HT-29 (cell line): Measurements from ENCODE around the gene GPRIN3. TPM values are rescaled to one million over a fixed set of nuclear protein-coding genes. Genes with fewer than 3 reads are reported as not detected.
"Not testable (repeated sequence)": the region's sequence is repeated elsewhere in the genome, so short reads cannot be mapped to it uniquely, and the experiment has no call there.

Source experiments
- DNase-seq: peaks from one replicate; pipeline ENCODE4 v3.0.0-alpha.2; 2015; ENCODE audit warnings: low spot score
- total RNA-seq: library from RNA; depleted of rRNA; stranded (reverse); fragments of >200 nt; shearing (Covaris generic); gene quantifications from 2 replicates; pipeline ENCODE4 v1.2.3, GENCODE V29; 2014; rRNA removed

The GPRIN3 gene
- total RNA-seq, 1 experiment from 2014 or later: 3.3 TPM

- DNase-seq: no peak
Measured at GRCh38 chr4:89216866-89217265, 90.7 kb downstream of the GPRIN3 start.

- no peak for DNase-seq
Measured at GRCh38 chr4:89216422-89216821, 91.2 kb downstream of the GPRIN3 start.

DNA sequence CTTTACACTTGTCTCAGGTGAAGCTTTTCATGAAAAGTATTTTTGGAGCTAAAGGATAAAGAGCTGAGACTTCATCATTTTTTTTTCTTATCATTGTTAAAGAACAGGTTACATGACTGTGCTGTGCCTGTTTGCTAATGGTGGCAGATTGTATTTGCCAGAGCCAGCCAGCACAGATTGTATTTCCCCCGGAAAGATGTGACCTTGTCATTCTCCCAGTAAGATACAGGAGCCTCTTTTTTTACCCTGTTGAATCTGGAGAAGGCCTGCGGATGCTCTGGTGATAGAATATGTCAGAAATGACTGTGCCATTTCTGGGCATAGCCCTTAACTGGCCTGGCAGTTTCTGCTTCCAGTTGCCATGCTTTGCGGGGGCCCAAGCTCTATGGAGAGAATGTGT, 91.9 kb downstream of the GPRIN3 start:
- DNase-seq: no peak

GRCh38 chr4:89214308-89214707, 93.3 kb downstream of the GPRIN3 start:
- DNase-seq: no peak

DNA sequence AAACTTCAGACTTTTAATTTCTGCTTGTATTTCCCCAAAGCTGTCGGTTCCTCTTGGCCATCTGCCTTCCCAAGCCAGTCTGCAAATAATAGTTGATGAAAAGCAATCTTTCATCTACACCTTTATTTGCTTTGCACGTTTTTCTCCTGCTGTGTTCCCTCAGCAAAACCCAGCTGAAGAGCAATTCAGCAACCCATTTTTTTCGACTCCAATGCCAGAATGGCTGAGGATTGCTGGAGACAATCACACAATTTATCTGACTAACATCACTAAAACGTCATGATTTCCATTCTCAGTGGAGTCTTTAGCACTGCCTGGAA, 94.3 kb downstream of the GPRIN3 start:
- no peak for DNase-seq

DNA sequence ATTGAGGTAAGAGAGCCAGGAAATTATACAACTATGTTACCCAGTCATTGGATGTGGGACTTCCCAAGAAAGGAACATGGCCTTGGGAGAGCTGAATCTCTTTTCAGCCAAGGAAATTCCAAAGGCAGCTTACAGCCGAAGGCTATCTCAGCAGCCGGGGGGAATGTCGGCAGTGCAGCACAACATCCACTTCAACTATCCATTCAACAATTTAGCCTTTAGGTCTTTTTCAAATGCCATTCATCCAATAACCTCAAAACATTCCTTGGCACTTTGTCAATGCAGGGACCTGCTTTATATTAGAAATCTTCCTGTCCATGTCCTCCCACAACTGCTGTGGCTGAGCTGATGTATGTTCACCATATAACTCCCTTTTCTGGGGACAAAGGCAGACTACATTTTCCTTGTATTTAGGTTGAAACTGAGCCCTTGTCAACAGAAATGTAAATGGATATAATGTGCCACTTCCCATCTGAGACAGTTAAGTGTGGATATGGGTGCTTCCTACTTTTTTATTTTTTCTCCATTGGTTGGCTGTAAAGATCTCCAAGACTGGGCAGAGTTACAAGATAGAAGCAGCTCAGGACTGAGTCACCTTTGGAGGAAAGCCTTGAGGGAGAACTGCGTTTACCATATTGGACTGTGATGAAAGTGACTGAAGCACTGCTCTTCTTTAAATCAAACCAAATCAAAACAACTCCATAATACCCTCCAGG, 94.8 kb downstream of the GPRIN3 start:
- DNase-seq: no peak

- DNase-seq: no peak
Measured at GRCh38 chr4:89204624-89205023, 103.0 kb downstream of the GPRIN3 start.

- DNase-seq: no peak
Measured at GRCh38 chr4:89203902-89204301, 103.7 kb downstream of the GPRIN3 start.

DNA sequence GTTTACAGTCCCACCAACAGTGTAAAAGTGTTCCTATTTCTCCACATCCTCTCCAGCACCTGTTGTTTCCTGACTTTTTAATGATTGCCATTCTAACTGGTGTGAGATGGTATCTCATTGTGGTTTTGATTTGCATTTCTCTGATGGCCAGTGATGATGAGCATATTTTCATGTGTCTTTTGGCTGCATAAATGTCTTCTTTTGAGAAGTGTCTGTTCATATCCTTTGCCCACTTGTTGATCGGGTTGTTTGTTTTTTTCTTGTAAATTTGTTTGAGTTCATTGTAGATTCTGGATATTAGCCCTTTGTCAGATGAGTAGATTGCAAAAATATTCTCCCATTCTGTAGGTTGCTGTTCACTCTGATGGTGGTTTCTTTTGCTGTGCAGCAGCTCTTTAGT, 108.2 kb downstream of the GPRIN3 start:
- not testable (repeated sequence) for DNase-seq

DNA sequence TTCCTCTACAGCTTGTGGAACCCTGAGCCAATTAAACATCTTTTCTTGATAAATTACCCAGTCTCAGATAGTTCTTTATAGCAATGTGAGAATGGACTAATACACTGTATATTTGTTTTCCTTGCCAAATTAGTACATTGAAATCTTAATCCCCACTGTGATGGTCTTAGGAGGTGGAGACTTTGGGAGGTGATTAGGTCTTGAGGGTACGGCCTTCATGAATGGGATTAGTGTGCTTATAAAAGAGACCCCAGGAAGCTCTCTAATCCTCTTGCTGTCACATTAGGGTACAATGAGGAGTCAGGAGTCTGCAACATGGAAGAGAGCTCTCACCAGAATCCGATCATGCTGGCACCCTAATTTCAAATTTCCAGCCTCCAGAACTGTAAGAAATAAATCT, 109.7 kb downstream of the GPRIN3 start:
- DNase-seq: no peak

DNA sequence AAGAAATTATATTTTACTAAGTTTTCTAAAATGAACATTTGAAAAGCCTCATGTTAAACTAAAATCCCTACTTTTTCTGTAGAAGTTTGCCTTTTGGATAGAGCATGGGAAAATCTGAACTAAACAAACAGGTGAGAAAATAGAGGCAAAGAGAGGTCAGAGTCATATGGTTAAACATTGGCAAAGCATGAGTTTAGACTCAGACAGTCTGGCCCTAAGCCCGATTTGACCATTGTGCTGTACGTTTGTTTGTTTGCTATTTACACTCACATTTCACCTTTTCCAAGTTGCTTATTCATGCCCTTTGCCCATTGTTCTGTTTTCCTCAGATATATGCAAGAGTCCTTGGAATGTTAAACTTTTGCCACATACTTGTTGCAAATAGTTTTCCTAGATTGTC, 110.9 kb downstream of the GPRIN3 start:
- DNase-seq: peak; percentile 20

DNA sequence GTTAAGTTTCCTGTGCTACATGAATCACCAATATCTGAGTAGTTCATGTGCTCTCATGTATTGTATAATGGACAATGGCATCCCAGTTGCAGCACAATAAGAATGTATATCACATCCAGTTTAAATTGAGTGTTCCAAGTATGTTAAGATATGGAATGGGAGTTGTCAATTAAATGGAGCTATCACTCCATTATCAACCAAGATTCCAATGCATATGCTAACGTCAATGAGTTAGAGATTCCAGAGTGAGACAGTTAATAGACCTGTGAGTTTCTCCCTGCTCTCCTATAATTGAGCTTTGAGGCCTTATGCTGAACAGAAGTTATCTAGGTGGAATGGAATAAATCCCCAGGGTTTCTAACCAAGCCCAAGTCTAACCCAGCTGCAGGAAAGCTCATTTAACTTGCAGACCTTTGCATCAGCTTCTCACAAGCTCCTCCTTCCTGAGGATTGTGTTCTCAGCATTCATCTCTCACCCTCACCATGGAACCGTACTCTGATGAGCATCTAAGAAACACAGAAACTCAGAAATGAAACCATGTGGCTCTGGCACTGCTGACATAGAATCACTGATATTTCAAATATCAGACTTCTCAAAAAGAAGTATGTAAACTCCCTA, 111.4 kb downstream of the GPRIN3 start:
- DNase-seq: no peak

- no peak for DNase-seq
Measured at GRCh38 chr4:89193843-89194242, 113.8 kb downstream of the GPRIN3 start.

Other genes starting within 250 kb of the GPRIN3 start
- gene TIGD2, start 196.3 kb downstream of the GPRIN3 start, total RNA-seq: 4.8 and 7.2 TPM in 2 replicates